Prostate gland (tissue), 2 donors: ENCODE data around the gene ANKRD40.

Source experiments
- CTCF ChIP-seq, 4 experiments: fragments of 200-600 bp in 2 of 4; fragments of 450-650 bp in 2 of 4; sonication (generic) in 2 of 4; IDR thresholded peaks; 1 replicate in 3 of 4; 2 replicates in 1 of 4; pipeline ENCODE4 v1.5.1; 2016 to 2019; ENCODE audit warnings: antibody characterized with exemption in 4 of 4, mild to moderate bottlenecking in 2 of 4, moderate library complexity in 2 of 4
- POLR2A ChIP-seq: fragments of 450-650 bp; IDR thresholded peaks from one replicate; pipeline ENCODE4 v1.6.1; 2016; ENCODE audit warnings: antibody characterized with exemption, mild to moderate bottlenecking
- POLR2AphosphoS5 ChIP-seq: sonication (generic); formaldehyde crosslinking; IDR thresholded peaks from one replicate; pipeline ENCODE4 v1.6.1; 2017; ENCODE audit warnings: antibody characterized with exemption

- no peak for TF ChIP-seq CTCF (IDR thresholded peaks at IDR 0.05)
- no peak for TF ChIP-seq POLR2A
- no peak for TF ChIP-seq POLR2AphosphoS5
These were observed 50.1 kb downstream of the ANKRD40 start for GRCh38 chr17:50657627-50658026.
